ENCODE data around the gene PDK4.
"Not testable (repeated sequence)": the region's sequence is repeated elsewhere in the genome, so short reads cannot be mapped to it uniquely, and the experiment has no call there.

PDK4 gene

DNA sequence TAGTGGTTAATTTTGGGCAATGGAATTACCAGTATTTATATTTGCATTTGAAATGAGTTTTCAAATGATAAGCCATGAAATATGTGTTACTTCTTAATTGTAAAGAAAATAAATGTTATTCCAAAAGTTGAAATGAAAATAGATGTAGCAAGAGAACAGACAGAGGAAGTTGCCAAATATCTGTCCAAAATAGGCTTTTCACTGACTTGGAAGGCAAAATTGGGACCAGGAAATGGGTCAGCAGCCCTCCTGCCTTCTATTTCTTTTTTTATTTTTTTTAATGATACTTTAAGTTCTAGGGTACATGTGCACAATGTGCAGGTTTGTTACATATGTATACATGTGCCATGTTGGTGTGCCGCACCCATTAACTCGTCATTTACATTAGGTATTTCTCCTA, 8.1 kb upstream of the PDK4 start:
- DNase-seq, result not testable (repeated sequence)

GRCh38 chr7:95602421-95602820, 6.1 kb upstream of the PDK4 start:
- no peak for DNase-seq

DNA sequence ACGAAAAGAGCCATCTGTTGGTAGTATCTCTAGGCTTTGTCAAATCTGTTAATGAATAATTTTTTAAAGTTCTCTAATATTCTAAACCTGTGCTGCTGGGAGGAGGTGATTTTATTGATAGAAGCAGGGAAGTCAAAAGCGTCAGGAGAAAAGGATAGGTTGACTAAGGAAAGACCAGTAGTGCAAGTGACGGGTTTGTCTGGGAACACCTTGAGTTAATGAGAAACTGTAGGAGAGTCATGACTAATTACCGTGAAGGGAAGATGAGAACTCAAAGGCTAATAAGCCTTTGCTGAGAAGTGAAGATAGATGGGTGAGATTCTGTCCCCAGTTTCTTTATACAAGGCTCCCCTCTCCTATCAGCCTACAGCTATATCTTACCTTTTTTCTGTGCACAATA, 5.0 kb upstream of the PDK4 start:
- DNase-seq, result no peak

- DNase-seq, result no peak
These were observed 2.8 kb upstream of the PDK4 start for GRCh38 chr7:95599069-95599468.

DNA sequence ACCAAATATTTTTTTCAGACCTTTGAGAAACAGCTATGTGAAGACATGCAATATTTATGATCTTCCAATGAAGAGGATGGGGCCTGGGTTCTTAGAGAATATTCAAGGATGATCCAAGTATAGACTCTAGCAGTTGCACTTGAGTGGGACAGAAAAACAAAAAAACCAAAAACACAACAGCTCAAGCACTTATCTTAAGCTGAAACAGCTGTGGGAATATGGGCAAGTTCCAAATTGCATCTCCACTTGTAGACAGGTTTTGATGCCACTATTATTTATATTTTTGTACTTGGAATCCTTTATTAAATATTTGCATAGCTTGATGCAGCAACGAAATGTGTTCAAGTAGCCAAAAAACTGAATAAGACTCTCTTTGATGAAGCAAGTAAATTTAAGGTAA, 2.2 kb upstream of the PDK4 start:
- no peak for DNase-seq

GRCh38 chr7:95595746-95596197, 544 bp downstream of the PDK4 start:
- no peak for DNase-seq

- DNase-seq, result no peak
These were observed 2.1 kb downstream of the PDK4 start for GRCh38 chr7:95594185-95594584.

GRCh38 chr7:95593343-95593742, 3.0 kb downstream of the PDK4 start:
- DNase-seq, result no peak

GRCh38 chr7:95592570-95592969, 3.7 kb downstream of the PDK4 start:
- no peak for DNase-seq

DNA sequence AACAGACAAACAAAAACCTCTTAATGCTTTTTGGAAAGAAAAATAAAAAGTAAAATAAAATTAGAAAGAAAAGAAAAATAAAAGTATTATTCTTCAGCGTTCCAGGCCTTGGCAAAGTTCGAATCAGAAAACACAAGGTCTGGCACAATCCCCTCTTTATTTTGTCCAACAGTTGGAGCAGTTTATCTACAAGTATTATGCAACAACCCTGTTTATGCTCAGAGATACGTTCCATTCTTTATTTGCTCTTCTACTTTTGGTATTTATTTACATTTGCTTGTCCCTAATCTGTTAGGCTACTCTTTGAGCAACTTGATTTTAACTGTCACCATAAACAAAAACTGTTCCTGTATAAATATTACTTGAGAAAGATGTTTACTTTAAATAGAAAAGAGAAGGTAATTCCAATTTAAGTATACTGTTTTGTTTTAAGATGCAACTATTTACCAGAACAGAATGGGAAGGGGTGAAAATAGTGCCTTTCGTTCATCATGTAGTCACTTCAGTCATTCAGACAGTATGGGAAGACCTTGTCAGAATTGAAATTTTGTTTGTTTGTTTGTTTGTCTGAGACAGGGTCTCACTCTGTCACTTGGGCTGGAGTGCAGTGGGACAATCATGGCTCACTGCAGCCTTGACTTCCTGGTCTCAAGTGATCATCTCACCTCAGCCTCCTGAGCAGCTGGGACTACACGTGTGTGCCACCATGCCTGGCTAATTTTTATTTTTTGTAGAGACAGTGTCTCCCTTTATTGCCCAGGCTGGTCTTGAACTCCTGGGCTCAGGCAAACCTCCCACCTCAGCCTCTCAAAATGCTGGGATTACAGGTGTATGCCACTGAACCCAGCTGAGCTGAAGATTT, 5.7 kb downstream of the PDK4 start:
- DNase-seq, result no peak

- DNase-seq, result no peak
These were observed 6.5 kb downstream of the PDK4 start for GRCh38 chr7:95589766-95590165.

GRCh38 chr7:95589031-95589430, 7.3 kb downstream of the PDK4 start:
- no peak for DNase-seq

- DNase-seq, result no peak
These were observed 9.4 kb downstream of the PDK4 start for GRCh38 chr7:95586951-95587301.

GRCh38 chr7:95585426-95585789, 10.9 kb downstream of the PDK4 start:
- no peak for DNase-seq

- DNase-seq, result no peak
These were observed 11.4 kb downstream of the PDK4 start for GRCh38 chr7:95584769-95585425.

- no peak for DNase-seq
These were observed 12.3 kb downstream of the PDK4 start for GRCh38 chr7:95583834-95584621.

- no peak for DNase-seq
These were observed 13.6 kb downstream of the PDK4 start for GRCh38 chr7:95582578-95583293.

GRCh38 chr7:95581467-95581866, 14.8 kb downstream of the PDK4 start:
- DNase-seq, result no peak

DNA sequence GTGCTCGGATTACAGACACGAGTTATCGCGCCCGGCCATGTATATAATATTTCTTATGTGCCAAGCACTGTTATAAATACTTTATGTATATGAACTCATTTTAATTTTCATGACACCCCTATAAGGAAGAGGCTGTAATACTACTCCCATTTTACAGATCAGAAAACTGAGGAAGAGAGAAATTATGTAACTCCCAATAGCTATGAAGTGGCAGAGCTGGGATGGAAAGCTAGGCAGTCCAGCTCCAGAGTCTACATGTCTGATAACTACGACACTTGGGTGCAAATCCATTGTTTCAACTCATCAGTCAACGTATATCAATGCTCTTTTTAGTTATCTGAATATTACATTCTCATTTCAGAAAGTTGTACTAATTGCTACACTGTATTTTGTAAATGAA, 17.0 kb downstream of the PDK4 start:
- DNase-seq, result no peak

DNA sequence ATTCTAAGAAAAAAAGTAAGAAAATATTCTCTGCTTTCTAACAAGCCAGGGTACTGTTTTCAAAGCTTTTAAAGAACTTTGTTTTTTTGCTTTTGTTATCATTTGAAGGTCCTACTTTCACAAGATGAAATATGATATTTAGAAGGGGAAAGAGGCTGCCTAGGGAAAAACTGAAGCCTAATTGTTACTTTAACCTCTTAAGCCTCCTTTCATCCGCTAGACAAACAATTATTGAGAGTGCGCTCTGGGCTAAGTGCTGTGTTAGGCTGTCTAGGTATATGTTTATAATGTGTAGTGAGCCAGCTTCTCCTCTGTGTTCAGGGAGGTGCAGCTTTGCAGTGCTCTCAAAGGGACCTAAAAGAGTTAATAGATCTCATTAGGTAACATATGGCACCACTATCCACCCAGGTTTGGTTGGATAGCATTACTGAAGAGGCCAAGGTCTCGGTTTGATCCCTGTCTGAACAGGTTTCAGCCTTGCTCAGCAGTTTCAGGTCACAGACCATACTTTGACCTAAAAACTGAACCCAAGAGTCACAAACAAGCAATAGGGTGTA, 17.9 kb downstream of the PDK4 start:
- no peak for DNase-seq

GRCh38 chr7:95577137-95577536, 19.2 kb downstream of the PDK4 start:
- no peak for DNase-seq

DNA sequence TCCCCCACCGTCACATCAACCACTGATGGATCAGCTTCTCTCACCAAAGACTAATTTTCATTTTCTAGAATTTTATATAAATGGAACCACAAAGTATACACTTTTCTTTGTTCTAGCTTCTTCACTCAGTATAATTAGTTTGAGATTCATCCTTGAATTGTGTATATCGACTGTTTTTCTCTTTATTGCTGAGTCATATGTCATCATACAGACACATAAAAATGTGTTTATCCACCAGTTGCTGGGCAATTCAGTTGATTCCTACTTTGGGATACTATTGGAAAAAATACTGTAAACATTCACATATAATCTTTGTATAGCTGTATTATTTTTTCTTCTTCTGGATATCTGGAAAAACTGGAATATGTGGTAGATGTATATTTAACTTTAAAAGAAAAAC, 26.6 kb downstream of the PDK4 start:
- DNase-seq, result no peak

DNA sequence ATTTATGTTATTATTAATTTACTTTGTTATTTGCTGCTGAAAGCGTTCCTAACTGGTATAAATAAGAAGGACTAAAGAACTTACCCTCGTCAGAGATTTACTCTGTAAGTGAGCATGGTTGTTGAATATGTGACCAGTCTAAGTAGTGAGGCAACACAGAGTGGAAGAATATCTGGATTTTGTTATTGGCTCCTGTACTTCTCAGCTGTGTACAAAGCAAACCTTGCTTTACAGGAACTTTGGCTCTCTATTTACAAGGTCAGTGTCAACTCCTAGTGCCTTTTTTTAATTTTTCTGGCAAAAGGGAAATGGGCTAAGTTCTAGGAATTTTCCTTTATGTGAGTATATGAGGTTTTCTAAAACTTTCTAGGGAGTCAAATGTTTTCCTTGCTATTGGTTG, 35.6 kb downstream of the PDK4 start:
- no peak for DNase-seq
